ENCODE data around the gene ATXN1.
A peak's percentile ranks its signal among the peaks of the same experiment; 100 is the strongest.

- TF ChIP-seq REST (IDR thresholded peaks at IDR 0.05) (no peak), EP300 (IDR thresholded peaks at IDR 0.05) (peak in 1 of 2 experiments; percentile 19; a peak in 1 of 5 replicates), CTCF (IDR thresholded peaks at IDR 0.05) (peak; percentile 33), SREBF2 (IDR thresholded peaks at IDR 0.05) (no peak), KDM5A (IDR thresholded peaks at IDR 0.05) (no peak), NFE2L2 (conservative IDR thresholded peaks at IDR 0.05; ENCODE audit: low read length) (no peak), MAFK (IDR thresholded peaks at IDR 0.05; ENCODE audit: partially characterized antibody) (no peak), POLR2A (IDR thresholded peaks at IDR 0.05; ENCODE audit: low read length) (no peak), MYC (IDR thresholded peaks at IDR 0.05; ENCODE audit: borderline replicate concordance, low read length) (no peak), RFX5 (IDR thresholded peaks at IDR 0.05) (no peak), MAX (IDR thresholded peaks at IDR 0.05) (no peak; the same call in 1 of the 2 replicates), ZC3H11A (IDR thresholded peaks at IDR 0.05) (no peak), CEBPB (IDR thresholded peaks at IDR 0.05) (0 out of 4 replicates have a peak, but pooled peaks of 1 of the 2 experiments have one; percentile 16), SMC3 (IDR thresholded peaks at IDR 0.05) (peak; percentile 65)
Measured at GRCh38 chr6:16761471-16762267, 409 bp upstream of the ATXN1 start.
